Dendritic cell treated with granulocyte-macrophage colony-stimulating factor and Interleukin-4, amounts not matched to agents 40 ng/mL and 50 ng/mL, for 4 days (primary cell): ENCODE measurements around the gene SP7.
"Not testable (repeated sequence)": the region's sequence is repeated elsewhere in the genome, so short reads cannot be mapped to it uniquely, and the experiment has no call there.

ENCODE experiments used
- H3K27ac Mint-ChIP-seq: one replicate; pipeline ENCODE4 v1.8.0; 2022; ENCODE audit warnings: mild to moderate bottlenecking, mixed read lengths
- H3K27me3 Mint-ChIP-seq: one replicate; pipeline ENCODE4 v1.8.0; 2022; ENCODE audit warnings: mild to moderate bottlenecking, mixed read lengths
- H3K36me3 Mint-ChIP-seq: one replicate; pipeline ENCODE4 v1.8.0; 2022; ENCODE audit warnings: low read depth, mixed read lengths
- H3K4me1 Mint-ChIP-seq: one replicate; pipeline ENCODE4 v1.8.0; 2022; ENCODE audit warnings: low read depth, mixed read lengths
- H3K4me3 Mint-ChIP-seq: one replicate; pipeline ENCODE4 v1.8.0; 2022; ENCODE audit warnings: mild to moderate bottlenecking, moderate library complexity, mixed read lengths
- H3K9me3 Mint-ChIP-seq: one replicate; pipeline ENCODE4 v1.8.0; 2022; ENCODE audit warnings: mixed read lengths
- intact Hi-C: fragments of 100-400 bp; cut with micrococcal nuclease; formaldehyde crosslinking; loops from one replicate; pipeline ENCODE4 v1.15.0; 2022

Gene SP7

GRCh38 chr12:53365245-53365904 lies 29.2 kb upstream of the SP7 start:
- no peaks in the 10 kb centered on the region for H3K27me3 Mint-ChIP-seq
- intact Hi-C loops: no loop called here
- no peaks in the 10 kb centered on the region for H3K36me3 Mint-ChIP-seq
- peak overlapping the region; percentile 68 for H3K4me3 Mint-ChIP-seq
- H3K27ac Mint-ChIP-seq: peak overlapping the region; percentile 95
- no peaks in the 10 kb centered on the region for H3K9me3 Mint-ChIP-seq
- peaks cover 42% of the 10 kb centered on the region for H3K4me1 Mint-ChIP-seq

GRCh38 chr12:53361638-53362037 lies 25.5 kb upstream of the SP7 start:
- H3K27me3 Mint-ChIP-seq, H3K36me3 Mint-ChIP-seq, H3K27ac Mint-ChIP-seq, H3K9me3 Mint-ChIP-seq, intact Hi-C loops, H3K4me3 Mint-ChIP-seq: not testable (repeated sequence)
- peaks cover 24% of the 10 kb centered on the region for H3K4me1 Mint-ChIP-seq

- Mint-ChIP-seq H3K4me3 (no peak overlapping the region), H3K9me3 (no peaks in the 10 kb centered on the region), H3K27ac (no peak overlapping the region), H3K36me3 (no peaks in the 10 kb centered on the region), H3K27me3 (no peaks in the 10 kb centered on the region), H3K4me1 (peaks cover 18% of the 10 kb centered on the region)
- intact Hi-C loops: no loop called here
These were observed 22.8 kb upstream of the SP7 start for GRCh38 chr12:53358836-53359419.

- Mint-ChIP-seq H3K4me1 (peaks cover 32% of the 10 kb centered on the region), H3K27me3 (no peaks in the 10 kb centered on the region), H3K36me3 (no peaks in the 10 kb centered on the region), H3K27ac (no peak overlapping the region), H3K9me3 (no peaks in the 10 kb centered on the region), H3K4me3 (no peak overlapping the region)
- intact Hi-C loops: no loop called here
These were observed 19.0 kb upstream of the SP7 start for GRCh38 chr12:53355121-53355520.

GRCh38 chr12:53353257-53353655 lies 17.1 kb upstream of the SP7 start:
- peak overlapping the region; percentile 30 for H3K27ac Mint-ChIP-seq
- H3K4me1 Mint-ChIP-seq: peaks cover 37% of the 10 kb centered on the region
- H3K36me3 Mint-ChIP-seq: no peaks in the 10 kb centered on the region
- no peak overlapping the region for H3K4me3 Mint-ChIP-seq
- no peaks in the 10 kb centered on the region for H3K27me3 Mint-ChIP-seq
- intact Hi-C loops: no loop called here
- no peaks in the 10 kb centered on the region for H3K9me3 Mint-ChIP-seq

GRCh38 chr12:53352331-53353256 lies 16.4 kb upstream of the SP7 start:
- Mint-ChIP-seq H3K27ac (peak overlapping the region; percentile 23), H3K36me3 (no peaks in the 10 kb centered on the region), H3K4me3 (peak overlapping the region; percentile 45), H3K9me3 (no peaks in the 10 kb centered on the region), H3K4me1 (peaks cover 37% of the 10 kb centered on the region), H3K27me3 (no peaks in the 10 kb centered on the region)
- intact Hi-C loops: loop anchor here (1.0 kb wide), 3 partner anchors 30 to 156 kb away; no protein-coding TSS in a partner anchor

GRCh38 chr12:53347905-53348304 lies 11.8 kb upstream of the SP7 start:
- Mint-ChIP-seq H3K36me3 (no peaks in the 10 kb centered on the region), H3K9me3 (no peaks in the 10 kb centered on the region), H3K27ac (no peak overlapping the region), H3K4me1 (peaks cover 40% of the 10 kb centered on the region), H3K27me3 (peaks cover 19% of the 10 kb centered on the region), H3K4me3 (no peak overlapping the region)
- intact Hi-C loops: no loop called here

- H3K4me3 Mint-ChIP-seq: no peak overlapping the region
- H3K27ac Mint-ChIP-seq: peak overlapping the region; percentile 30
- no peaks in the 10 kb centered on the region for H3K36me3 Mint-ChIP-seq
- peaks cover 33% of the 10 kb centered on the region for H3K4me1 Mint-ChIP-seq
- H3K9me3 Mint-ChIP-seq: no peaks in the 10 kb centered on the region
- H3K27me3 Mint-ChIP-seq: peaks cover 24% of the 10 kb centered on the region
- intact Hi-C loops: no loop called here
These were observed 10.3 kb upstream of the SP7 start for GRCh38 chr12:53346491-53346890.

- no peaks in the 10 kb centered on the region for H3K9me3 Mint-ChIP-seq
- no peaks in the 10 kb centered on the region for H3K36me3 Mint-ChIP-seq
- peaks cover 30% of the 10 kb centered on the region for H3K27me3 Mint-ChIP-seq
- H3K4me1 Mint-ChIP-seq: peaks cover 34% of the 10 kb centered on the region
- intact Hi-C loops: loop anchor here (1.0 kb wide), 1 partner anchor 21 kb away; no protein-coding TSS in a partner anchor
- peak overlapping the region; percentile 68 for H3K27ac Mint-ChIP-seq
- H3K4me3 Mint-ChIP-seq: peak overlapping the region; percentile 86
These were observed 9.5 kb upstream of the SP7 start for GRCh38 chr12:53345486-53346188.

GRCh38 chr12:53344824-53345485 lies 8.8 kb upstream of the SP7 start:
- Mint-ChIP-seq H3K27me3 (peaks cover 37% of the 10 kb centered on the region), H3K27ac (peak overlapping the region; percentile 68)
- intact Hi-C loops: loop anchor here (1.0 kb wide), 1 partner anchor 21 kb away; no protein-coding TSS in a partner anchor

GRCh38 chr12:53344487-53344823 lies 8.3 kb upstream of the SP7 start:
- no peaks in the 10 kb centered on the region for H3K9me3 Mint-ChIP-seq
- peak overlapping the region; percentile 35 for H3K4me3 Mint-ChIP-seq
- H3K27ac Mint-ChIP-seq: no peak overlapping the region
- intact Hi-C loops: no loop called here
- H3K36me3 Mint-ChIP-seq: no peaks in the 10 kb centered on the region
- H3K27me3 Mint-ChIP-seq: peaks cover 41% of the 10 kb centered on the region
- peaks cover 38% of the 10 kb centered on the region for H3K4me1 Mint-ChIP-seq

More at GRCh38 chr12:53344824-53345485, 8.8 kb upstream of the SP7 start:
- H3K4me1 Mint-ChIP-seq: peaks cover 38% of the 10 kb centered on the region
- H3K9me3 Mint-ChIP-seq: no peaks in the 10 kb centered on the region
- H3K4me3 Mint-ChIP-seq: peak overlapping the region; percentile 86
- no peaks in the 10 kb centered on the region for H3K36me3 Mint-ChIP-seq

- no peaks in the 10 kb centered on the region for H3K36me3 Mint-ChIP-seq
- intact Hi-C loops: no loop called here
- no peak overlapping the region for H3K4me3 Mint-ChIP-seq
- peaks cover 46% of the 10 kb centered on the region for H3K27me3 Mint-ChIP-seq
- H3K27ac Mint-ChIP-seq: no peak overlapping the region
- peaks cover 38% of the 10 kb centered on the region for H3K4me1 Mint-ChIP-seq
- H3K9me3 Mint-ChIP-seq: no peaks in the 10 kb centered on the region
These were observed 7.8 kb upstream of the SP7 start for GRCh38 chr12:53343969-53344368.

- no peak overlapping the region for H3K4me3 Mint-ChIP-seq
- no peaks in the 10 kb centered on the region for H3K9me3 Mint-ChIP-seq
- intact Hi-C loops: no loop called here
- H3K27me3 Mint-ChIP-seq: peaks cover 51% of the 10 kb centered on the region
- no peaks in the 10 kb centered on the region for H3K36me3 Mint-ChIP-seq
- no peak overlapping the region for H3K27ac Mint-ChIP-seq
- H3K4me1 Mint-ChIP-seq: peaks cover 34% of the 10 kb centered on the region
These were observed 7.3 kb upstream of the SP7 start for GRCh38 chr12:53343449-53343848.
